HEK293 (cell line): ENCODE results near the gene KCNK3.

Source experiments
- CTCF ChIA-PET: fragments of 350-600 bp; formaldehyde crosslinking; extraction: SDS; loops from one replicate; lab custom pipeline; 2021; ENCODE audit warnings: antibody characterized with exemption; lab: Yijun Ruan, JAX
- POLR2A ChIA-PET: fragments of 300-600 bp; formaldehyde crosslinking; extraction: SDS; loops from one replicate; lab custom pipeline; 2020; ENCODE audit warnings: antibody characterized with exemption, inconsistent platforms; lab: Yijun Ruan, JAX
- H3K27ac ChIP-seq: fragments of 200-500 bp; sonication (Bioruptor generic); 2 replicates; pipeline ENCODE4 v1.5.1; 2014; ENCODE audit warnings: low read depth, low read length, control low read depth, inconsistent platforms; ENCODE audit errors: extremely low read depth
- H3K36me3 ChIP-seq, 2 experiments: fragments of 200-500 bp in 1 of 2; sonication (Bioruptor generic) in 1 of 2; 1 replicate in 1 of 2; 2 replicates in 1 of 2; pipeline ENCODE4 v1.5.1; 2014 to 2017; ENCODE audit warnings: inconsistent platforms in 2 of 2, low read length in 2 of 2; ENCODE audit not compliant: control insufficient read depth in 2 of 2, insufficient read depth in 1 of 2
- H3K4me1 ChIP-seq: fragments of 200-500 bp; sonication (Bioruptor generic); 2 replicates; pipeline ENCODE4 v1.5.1; 2014; ENCODE audit warnings: mild to moderate bottlenecking, low read length, inconsistent platforms; ENCODE audit not compliant: control insufficient read depth, insufficient read depth
- H3K4me3 ChIP-seq: 2 replicates; pipeline ENCODE4 v1.5.1; 2011; ENCODE audit warnings: low read depth, mild to moderate bottlenecking, control low read depth, low read length, moderate library complexity
- H3K9me3 ChIP-seq: fragments of 200-500 bp; sonication (Bioruptor generic); 2 replicates; pipeline ENCODE4 v1.5.1; 2014; ENCODE audit warnings: low read depth, low read length, inconsistent platforms; ENCODE audit not compliant: control insufficient read depth, insufficient read depth
- FEZF1 ChIP-seq: fragments of 450-650 bp; formaldehyde crosslinking; IDR thresholded peaks from 2 replicates; pipeline ENCODE4 v1.5.1; 2016; ENCODE audit warnings: missing biosample characterization, missing genetic modification characterization
- HOXA7 ChIP-seq: sonication (generic); formaldehyde crosslinking; IDR thresholded peaks from 2 replicates; pipeline ENCODE4 v1.8.1; 2022; ENCODE audit warnings: missing genetic modification reagents, borderline replicate concordance
- KLF9 ChIP-seq: fragments of 450-650 bp; formaldehyde crosslinking; IDR thresholded peaks from 2 replicates; pipeline ENCODE4 v1.5.1; 2016; ENCODE audit warnings: missing biosample characterization, missing genetic modification characterization, low read depth
- MZF1 ChIP-seq: fragments of 450-650 bp; formaldehyde crosslinking; IDR thresholded peaks from 2 replicates; pipeline ENCODE4 v1.5.1; 2017; ENCODE audit warnings: missing biosample characterization, missing genetic modification characterization, borderline replicate concordance
- ZBTB17 ChIP-seq: fragments of 450-650 bp; formaldehyde crosslinking; IDR thresholded peaks from 2 replicates; pipeline ENCODE4 v1.5.1; 2016; ENCODE audit warnings: missing biosample characterization, missing genetic modification characterization
- ZNF10 ChIP-seq: fragments of 450-650 bp; formaldehyde crosslinking; IDR thresholded peaks from 2 replicates; pipeline ENCODE4 v1.5.1; 2017; ENCODE audit warnings: missing biosample characterization, missing genetic modification characterization
- ZNF202 ChIP-seq: fragments of 450-650 bp; formaldehyde crosslinking; IDR thresholded peaks from 2 replicates; pipeline ENCODE4 v1.5.1; 2016; ENCODE audit warnings: missing biosample characterization, missing genetic modification characterization, borderline replicate concordance
- ZNF292 ChIP-seq: fragments of 450-650 bp; formaldehyde crosslinking; IDR thresholded peaks from 2 replicates; pipeline ENCODE4 v1.5.1; 2016; ENCODE audit warnings: low read depth, missing biosample characterization, missing genetic modification characterization, borderline replicate concordance
- ZNF311 ChIP-seq: fragments of 450-650 bp; formaldehyde crosslinking; IDR thresholded peaks from 2 replicates; pipeline ENCODE4 v1.5.1; 2017; ENCODE audit warnings: missing biosample characterization, missing genetic modification characterization, borderline replicate concordance
- ZNF423 ChIP-seq: fragments of 450-650 bp; formaldehyde crosslinking; IDR thresholded peaks from 2 replicates; pipeline ENCODE4 v1.5.1; 2016; ENCODE audit warnings: missing biosample characterization, missing genetic modification characterization
- ZNF585B ChIP-seq: fragments of 450-650 bp; formaldehyde crosslinking; IDR thresholded peaks from 2 replicates; pipeline ENCODE4 v1.5.1; 2016; ENCODE audit warnings: missing biosample characterization, missing genetic modification characterization
- ZNF629 ChIP-seq: fragments of 450-650 bp; formaldehyde crosslinking; IDR thresholded peaks from 2 replicates; pipeline ENCODE4 v1.5.1; 2017; ENCODE audit warnings: missing biosample characterization, missing genetic modification characterization
- ZNF777 ChIP-seq: fragments of 450-650 bp; formaldehyde crosslinking; IDR thresholded peaks from 2 replicates; pipeline ENCODE4 v1.5.1; 2017; ENCODE audit warnings: missing biosample characterization, missing genetic modification characterization, borderline replicate concordance
- TF ChIP-seq, protein P1 (sequence below): fragments of 450-650 bp; formaldehyde crosslinking; IDR thresholded peaks from 2 replicates; pipeline ENCODE4 v1.5.1; 2016; ENCODE audit warnings: missing biosample characterization, missing genetic modification characterization
- TF ChIP-seq, protein P2 (sequence below): IDR thresholded peaks from 2 replicates; pipeline ENCODE4 v1.6.1; 2011; ENCODE audit warnings: mild to moderate bottlenecking, low read depth, low read length, borderline replicate concordance
- TF ChIP-seq, protein P3 (sequence below): fragments of 450-650 bp; formaldehyde crosslinking; IDR thresholded peaks from 2 replicates; pipeline ENCODE4 v1.5.1; 2016; ENCODE audit warnings: missing biosample characterization, missing genetic modification characterization
- TF ChIP-seq, protein P4 (sequence below): fragments of 450-650 bp; formaldehyde crosslinking; IDR thresholded peaks from 2 replicates; pipeline ENCODE4 v1.5.1; 2016; ENCODE audit warnings: missing biosample characterization, missing genetic modification characterization
- TF ChIP-seq, protein P5 (sequence below): fragments of 450-650 bp; formaldehyde crosslinking; IDR thresholded peaks from 2 replicates; pipeline ENCODE4 v1.5.1; 2017; ENCODE audit warnings: missing biosample characterization, missing genetic modification characterization

Gene KCNK3

DNA sequence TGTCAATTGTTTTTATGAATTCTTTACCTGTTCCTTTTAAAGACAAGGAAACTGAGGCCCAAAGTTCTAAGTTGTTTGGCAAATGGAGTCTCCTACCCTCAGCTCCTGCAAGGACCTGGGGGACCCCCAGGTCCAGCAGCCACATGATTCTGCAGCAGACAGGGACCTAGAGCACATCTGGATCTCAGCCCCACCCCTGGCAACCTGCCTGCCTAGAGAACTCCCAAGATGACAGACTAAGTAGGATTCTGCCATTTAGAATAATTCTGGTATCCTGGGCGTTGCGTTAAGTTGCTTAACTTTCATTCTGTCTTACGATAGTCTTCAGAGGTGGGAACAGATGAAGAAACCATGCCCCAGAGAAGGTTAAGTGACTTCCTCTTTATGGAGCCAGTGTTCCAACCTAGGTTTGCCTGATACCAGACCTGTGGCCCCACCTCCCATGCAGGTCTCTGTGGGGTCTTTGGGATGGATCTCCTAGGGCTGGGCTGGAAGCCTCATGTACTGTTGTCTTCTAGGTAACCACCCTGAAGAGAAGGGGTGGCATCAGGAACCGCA is 87.8 kb downstream of the KCNK3 start:
- Histone ChIP-seq H3K27ac (no peak overlapping the region), H3K9me3 (no peaks in the 10 kb centered on the region), H3K36me3 (peaks cover 8 to 52% of the 10 kb centered on the region in 2 experiments; a peak in 2 of 3 replicates), H3K4me3 (no peak overlapping the region), H3K4me1 (no peaks in the 10 kb centered on the region)
- TF ChIP-seq, protein P1, sequence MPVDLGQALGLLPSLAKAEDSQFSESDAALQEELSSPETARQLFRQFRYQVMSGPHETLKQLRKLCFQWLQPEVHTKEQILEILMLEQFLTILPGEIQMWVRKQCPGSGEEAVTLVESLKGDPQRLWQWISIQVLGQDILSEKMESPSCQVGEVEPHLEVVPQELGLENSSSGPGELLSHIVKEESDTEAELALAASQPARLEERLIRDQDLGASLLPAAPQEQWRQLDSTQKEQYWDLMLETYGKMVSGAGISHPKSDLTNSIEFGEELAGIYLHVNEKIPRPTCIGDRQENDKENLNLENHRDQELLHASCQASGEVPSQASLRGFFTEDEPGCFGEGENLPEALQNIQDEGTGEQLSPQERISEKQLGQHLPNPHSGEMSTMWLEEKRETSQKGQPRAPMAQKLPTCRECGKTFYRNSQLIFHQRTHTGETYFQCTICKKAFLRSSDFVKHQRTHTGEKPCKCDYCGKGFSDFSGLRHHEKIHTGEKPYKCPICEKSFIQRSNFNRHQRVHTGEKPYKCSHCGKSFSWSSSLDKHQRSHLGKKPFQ (tag by site-specific recombination), result no peak
- no peak for TF ChIP-seq ZNF292
- no peak for TF ChIP-seq FEZF1 (tag by site-specific recombination)
- TF ChIP-seq, protein P2, sequence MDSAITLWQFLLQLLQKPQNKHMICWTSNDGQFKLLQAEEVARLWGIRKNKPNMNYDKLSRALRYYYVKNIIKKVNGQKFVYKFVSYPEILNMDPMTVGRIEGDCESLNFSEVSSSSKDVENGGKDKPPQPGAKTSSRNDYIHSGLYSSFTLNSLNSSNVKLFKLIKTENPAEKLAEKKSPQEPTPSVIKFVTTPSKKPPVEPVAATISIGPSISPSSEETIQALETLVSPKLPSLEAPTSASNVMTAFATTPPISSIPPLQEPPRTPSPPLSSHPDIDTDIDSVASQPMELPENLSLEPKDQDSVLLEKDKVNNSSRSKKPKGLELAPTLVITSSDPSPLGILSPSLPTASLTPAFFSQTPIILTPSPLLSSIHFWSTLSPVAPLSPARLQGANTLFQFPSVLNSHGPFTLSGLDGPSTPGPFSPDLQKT, result no peak
- no peak for TF ChIP-seq MZF1 (tag by site-specific recombination)
- no peak for TF ChIP-seq ZNF423 (tag by site-specific recombination)
- TF ChIP-seq, protein P3, sequence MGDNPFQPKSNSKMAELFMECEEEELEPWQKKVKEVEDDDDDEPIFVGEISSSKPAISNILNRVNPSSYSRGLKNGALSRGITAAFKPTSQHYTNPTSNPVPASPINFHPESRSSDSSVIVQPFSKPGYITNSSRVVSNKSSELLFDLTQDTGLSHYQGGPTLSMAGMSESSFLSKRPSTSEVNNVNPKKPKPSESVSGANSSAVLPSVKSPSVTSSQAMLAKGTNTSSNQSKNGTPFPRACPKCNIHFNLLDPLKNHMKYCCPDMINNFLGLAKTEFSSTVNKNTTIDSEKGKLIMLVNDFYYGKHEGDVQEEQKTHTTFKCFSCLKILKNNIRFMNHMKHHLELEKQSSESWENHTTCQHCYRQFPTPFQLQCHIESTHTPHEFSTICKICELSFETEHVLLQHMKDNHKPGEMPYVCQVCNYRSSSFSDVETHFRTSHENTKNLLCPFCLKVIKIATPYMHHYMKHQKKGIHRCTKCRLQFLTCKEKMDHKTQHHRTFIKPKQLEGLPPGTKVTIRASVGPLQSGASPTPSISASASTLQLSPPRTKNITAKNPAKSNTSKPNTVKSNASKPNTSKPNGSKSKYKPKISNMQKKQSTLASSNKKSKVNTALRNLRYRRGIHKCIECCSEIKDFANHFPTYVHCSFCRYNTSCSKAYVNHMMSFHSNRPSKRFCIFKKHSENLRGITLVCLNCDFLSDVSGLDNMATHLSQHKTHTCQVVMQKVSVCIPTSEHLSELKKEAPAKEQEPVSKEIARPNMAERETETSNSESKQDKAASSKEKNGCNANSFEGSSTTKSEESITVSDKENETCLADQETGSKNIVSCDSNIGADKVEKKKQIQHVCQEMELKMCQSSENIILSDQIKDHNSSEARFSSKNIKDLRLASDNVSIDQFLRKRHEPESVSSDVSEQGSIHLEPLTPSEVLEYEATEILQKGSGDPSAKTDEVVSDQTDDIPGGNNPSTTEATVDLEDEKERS (tag by site-specific recombination), result no peak
- TF ChIP-seq, protein P4, sequence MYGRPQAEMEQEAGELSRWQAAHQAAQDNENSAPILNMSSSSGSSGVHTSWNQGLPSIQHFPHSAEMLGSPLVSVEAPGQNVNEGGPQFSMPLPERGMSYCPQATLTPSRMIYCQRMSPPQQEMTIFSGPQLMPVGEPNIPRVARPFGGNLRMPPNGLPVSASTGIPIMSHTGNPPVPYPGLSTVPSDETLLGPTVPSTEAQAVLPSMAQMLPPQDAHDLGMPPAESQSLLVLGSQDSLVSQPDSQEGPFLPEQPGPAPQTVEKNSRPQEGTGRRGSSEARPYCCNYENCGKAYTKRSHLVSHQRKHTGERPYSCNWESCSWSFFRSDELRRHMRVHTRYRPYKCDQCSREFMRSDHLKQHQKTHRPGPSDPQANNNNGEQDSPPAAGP (tag by site-specific recombination), result no peak
- TF ChIP-seq ZNF10 (tag by site-specific recombination), result no peak
- TF ChIP-seq HOXA7 (CRISPR knock-in tag), result no peak
- TF ChIP-seq ZNF311, result no peak
- no peak for TF ChIP-seq ZNF777 (tag by site-specific recombination)
- TF ChIP-seq, protein P5, sequence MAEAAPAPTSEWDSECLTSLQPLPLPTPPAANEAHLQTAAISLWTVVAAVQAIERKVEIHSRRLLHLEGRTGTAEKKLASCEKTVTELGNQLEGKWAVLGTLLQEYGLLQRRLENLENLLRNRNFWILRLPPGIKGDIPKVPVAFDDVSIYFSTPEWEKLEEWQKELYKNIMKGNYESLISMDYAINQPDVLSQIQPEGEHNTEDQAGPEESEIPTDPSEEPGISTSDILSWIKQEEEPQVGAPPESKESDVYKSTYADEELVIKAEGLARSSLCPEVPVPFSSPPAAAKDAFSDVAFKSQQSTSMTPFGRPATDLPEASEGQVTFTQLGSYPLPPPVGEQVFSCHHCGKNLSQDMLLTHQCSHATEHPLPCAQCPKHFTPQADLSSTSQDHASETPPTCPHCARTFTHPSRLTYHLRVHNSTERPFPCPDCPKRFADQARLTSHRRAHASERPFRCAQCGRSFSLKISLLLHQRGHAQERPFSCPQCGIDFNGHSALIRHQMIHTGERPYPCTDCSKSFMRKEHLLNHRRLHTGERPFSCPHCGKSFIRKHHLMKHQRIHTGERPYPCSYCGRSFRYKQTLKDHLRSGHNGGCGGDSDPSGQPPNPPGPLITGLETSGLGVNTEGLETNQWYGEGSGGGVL (tag by site-specific recombination), result no peak
- no peak for TF ChIP-seq ZNF629 (tag by site-specific recombination)
- no peak for TF ChIP-seq ZNF202 (tag by site-specific recombination)
- no peak for TF ChIP-seq KLF9 (tag by site-specific recombination)
- no peak for TF ChIP-seq ZNF585B (tag by site-specific recombination)
- no peak for TF ChIP-seq ZBTB17 (tag by site-specific recombination)
- ChIA-PET CTCF (interaction anchor here (0.7 to 1.0 kb wide), 2 partner anchors 66 to 275 kb away, joined by 3 read pairs; no protein-coding TSS in a partner anchor), POLR2A (interaction anchor here (1.2 kb wide), 1 partner anchor 9 kb away, joined by 3 read pairs; no protein-coding TSS in a partner anchor)
